Body of pancreas (tissue), 4 donors: ENCODE measurements around the gene PAPSS1.

Experiments
- CTCF ChIP-seq, 7 experiments: fragments of 450-650 bp in 4 of 7; fragments of 200-600 bp in 3 of 7; sonication (generic) in 3 of 7; IDR thresholded peaks; one replicate each; pipeline ENCODE4 v1.5.1; 2016 to 2019; ENCODE audit warnings: antibody characterized with exemption in 7 of 7
- POLR2A ChIP-seq, 3 donors: fragments of 450-650 bp; IDR thresholded peaks; one replicate each; pipeline ENCODE4 v1.6.1; 2016; ENCODE audit warnings: antibody characterized with exemption in 3 of 3, mild to moderate bottlenecking in 2 of 3

GRCh38 chr4:107692202-107692601, 27.8 kb downstream of the PAPSS1 start:
- TF ChIP-seq CTCF (IDR thresholded peaks at IDR 0.05) (no peak), POLR2A (IDR thresholded peaks at IDR 0.05) (no peak)
